ENCODE data around the gene IL1B.

IL1B gene

GRCh38 chr2:112829961-112830681 is 6.5 kb downstream of the IL1B start:
- no peak for TF ChIP-seq MYC (IDR thresholded peaks at IDR 0.05; ENCODE audit: low read depth, low read length)
- no peak for TF ChIP-seq CTCF (IDR thresholded peaks at IDR 0.05; ENCODE audit: low read depth, low read length)
- TF ChIP-seq POLR2A (IDR thresholded peaks at IDR 0.05; ENCODE audit: extremely low read depth, insufficient read length) = no peak
- TF ChIP-seq MAX (IDR thresholded peaks at IDR 0.05; ENCODE audit: low read depth, low read length) = no peak
- DNase-seq (ENCODE audit: low read depth) = no peak
- no peak overlapping the region for H3K4me3 ChIP-seq (ENCODE audit: low read depth, low read length)

GRCh38 chr2:112829101-112829960 is 7.2 kb downstream of the IL1B start:
- no peak for DNase-seq (ENCODE audit: low read depth)
- TF ChIP-seq POLR2A (IDR thresholded peaks at IDR 0.05; ENCODE audit: extremely low read depth, insufficient read length) = no peak
- no peak for TF ChIP-seq MAX (IDR thresholded peaks at IDR 0.05; ENCODE audit: low read depth, low read length)
- no peak for TF ChIP-seq CTCF (IDR thresholded peaks at IDR 0.05; ENCODE audit: low read depth, low read length)
- no peak for TF ChIP-seq MYC (IDR thresholded peaks at IDR 0.05; ENCODE audit: low read depth, low read length)

GRCh38 chr2:112828251-112828691 is 8.3 kb downstream of the IL1B start:
- no peak for DNase-seq (ENCODE audit: low read depth)
- TF ChIP-seq POLR2A (IDR thresholded peaks at IDR 0.05; ENCODE audit: extremely low read depth, insufficient read length) (no peak), MYC (IDR thresholded peaks at IDR 0.05; ENCODE audit: low read depth, low read length) (no peak), CTCF (IDR thresholded peaks at IDR 0.05; ENCODE audit: low read depth, low read length) (no peak), MAX (IDR thresholded peaks at IDR 0.05; ENCODE audit: low read depth, low read length) (no peak)
- H3K4me3 ChIP-seq (ENCODE audit: low read depth, low read length) = no peak overlapping the region

More at GRCh38 chr2:112829101-112829960, 7.2 kb downstream of the IL1B start:
- H3K4me3 ChIP-seq (ENCODE audit: low read depth, low read length) = no peak overlapping the region

- TF ChIP-seq CTCF (IDR thresholded peaks at IDR 0.05; ENCODE audit: low read depth, low read length) (no peak), MAX (IDR thresholded peaks at IDR 0.05; ENCODE audit: low read depth, low read length) (no peak), POLR2A (IDR thresholded peaks at IDR 0.05; ENCODE audit: extremely low read depth, insufficient read length) (no peak), MYC (IDR thresholded peaks at IDR 0.05; ENCODE audit: low read depth, low read length) (no peak)
- no peak for DNase-seq (ENCODE audit: low read depth)
- H3K4me3 ChIP-seq (ENCODE audit: low read depth, low read length) = no peak overlapping the region
Measured at GRCh38 chr2:112827604-112828185, 8.9 kb downstream of the IL1B start.

GRCh38 chr2:112827009-112827408 is 9.6 kb downstream of the IL1B start:
- no peak for DNase-seq (ENCODE audit: low read depth)
- TF ChIP-seq MYC (IDR thresholded peaks at IDR 0.05; ENCODE audit: low read depth, low read length) (no peak), POLR2A (IDR thresholded peaks at IDR 0.05; ENCODE audit: extremely low read depth, insufficient read length) (no peak), MAX (IDR thresholded peaks at IDR 0.05; ENCODE audit: low read depth, low read length) (no peak), CTCF (IDR thresholded peaks at IDR 0.05; ENCODE audit: low read depth, low read length) (no peak)

More at GRCh38 chr2:112827009-112827408, 9.6 kb downstream of the IL1B start:
- H3K4me3 ChIP-seq (ENCODE audit: low read depth, low read length) = no peak overlapping the region

Measured in NB4 (cell line).